DND-41 (cell line): ENCODE results near the gene HOXB8.

Experiments
- ATAC-seq: fragments of 200-7000 bp; cut with Tn5 transposase; 3 replicates; pipeline ENCODE4 v1.9.1; 2021; ENCODE audit warnings: low read depth; ENCODE audit not compliant: insufficient read depth
- DNase-seq: peaks from one replicate; pipeline ENCODE4 v3.0.0-alpha.2; 2020
- H2AFZ ChIP-seq: 2 replicates; pipeline ENCODE4 v1.6.0; 2012; ENCODE audit warnings: low read depth, low read length
- H3K27ac ChIP-seq: 2 replicates; pipeline ENCODE4 v1.5.1; 2012; ENCODE audit warnings: low read length, inconsistent platforms
- H3K27me3 ChIP-seq: fragments of 200-600 bp; sonication (generic); 2 replicates; pipeline ENCODE4 v1.6.0; 2012; ENCODE audit warnings: low read length, mild to moderate bottlenecking, inconsistent platforms; ENCODE audit not compliant: insufficient read depth, poor library complexity
- H3K36me3 ChIP-seq: 2 replicates; pipeline ENCODE4 v1.5.1; 2012; ENCODE audit warnings: low read length, inconsistent platforms; ENCODE audit not compliant: insufficient read depth
- H3K4me1 ChIP-seq: 2 replicates; pipeline ENCODE4 v1.5.1; 2012; ENCODE audit warnings: mild to moderate bottlenecking, low read length; ENCODE audit not compliant: insufficient read depth
- H3K4me2 ChIP-seq: 2 replicates; pipeline ENCODE4 v1.6.0; 2012; ENCODE audit warnings: mild to moderate bottlenecking, moderate library complexity, low read length, inconsistent platforms; ENCODE audit not compliant: insufficient read depth
- H3K4me3 ChIP-seq, 2 experiments: fragments of 200-600 bp in 1 of 2; shearing (Covaris generic) in 1 of 2; 2 replicates each; pipeline ENCODE4 v1.5.1; 2012 to 2016; ENCODE audit warnings: inconsistent platforms in 2 of 2, low read length in 2 of 2, mild to moderate bottlenecking in 2 of 2, low read depth in 1 of 2, moderate library complexity in 1 of 2
- H3K79me2 ChIP-seq: 2 replicates; pipeline ENCODE4 v1.6.0; 2012; ENCODE audit warnings: low read length, inconsistent platforms; ENCODE audit not compliant: insufficient read depth
- H3K9ac ChIP-seq: 2 replicates; pipeline ENCODE4 v1.6.0; 2012; ENCODE audit warnings: low read depth, mild to moderate bottlenecking, inconsistent platforms, low read length, moderate library complexity
- H3K9me3 ChIP-seq: 2 replicates; pipeline ENCODE4 v1.5.1; 2012; ENCODE audit warnings: low read length, moderate library complexity, mild to moderate bottlenecking, inconsistent platforms; ENCODE audit not compliant: insufficient read depth, severe bottlenecking
- H4K20me1 ChIP-seq: 2 replicates; pipeline ENCODE4 v1.6.0; 2012; ENCODE audit warnings: low read length; ENCODE audit not compliant: insufficient read depth
- CTCF ChIP-seq: IDR thresholded peaks from 2 replicates; pipeline ENCODE4 v1.5.1; 2012; ENCODE audit warnings: borderline replicate concordance, low read length, moderate library complexity, mild to moderate bottlenecking; ENCODE audit not compliant: poor library complexity, severe bottlenecking; ENCODE audit errors: extremely low read depth
- EZH2 ChIP-seq: IDR thresholded peaks from 3 replicates; pipeline ENCODE4 v1.6.1; 2012; ENCODE audit warnings: borderline replicate concordance, low read depth, mild to moderate bottlenecking, moderate library complexity, low read length, inconsistent platforms; ENCODE audit not compliant: severe bottlenecking

HOXB8 gene

GRCh38 chr17:48615047-48615962, at the start of gene HOXB8:
Gene HOXB8 (minus strand): TSS chr17:48615292. CDS start chr17:48614704, 588 bp downstream.
- Histone ChIP-seq H3K9ac (no peak within 1 kb of the TSS), H4K20me1 (peaks cover 6% of the 10 kb centered on the region; the same call in 1 of the 2 replicates), H3K27ac (no peak within 1 kb of the TSS), H3K4me1 (no peaks in the 10 kb centered on the region), H3K36me3 (no peaks in the 10 kb centered on the region), H3K4me2 (no peak within 1 kb of the TSS), H3K79me2 (no peaks in the 10 kb centered on the region), H3K27me3 (peaks cover 32% of the 10 kb centered on the region), H2AFZ (no peak within 1 kb of the TSS), H3K9me3 (no peaks in the 10 kb centered on the region), H3K4me3 (no peak within 1 kb of the TSS)
- no peak for DNase-seq
- ATAC-seq, result no peak
- TF ChIP-seq EZH2, result no peak
- no peak for TF ChIP-seq CTCF

DNA sequence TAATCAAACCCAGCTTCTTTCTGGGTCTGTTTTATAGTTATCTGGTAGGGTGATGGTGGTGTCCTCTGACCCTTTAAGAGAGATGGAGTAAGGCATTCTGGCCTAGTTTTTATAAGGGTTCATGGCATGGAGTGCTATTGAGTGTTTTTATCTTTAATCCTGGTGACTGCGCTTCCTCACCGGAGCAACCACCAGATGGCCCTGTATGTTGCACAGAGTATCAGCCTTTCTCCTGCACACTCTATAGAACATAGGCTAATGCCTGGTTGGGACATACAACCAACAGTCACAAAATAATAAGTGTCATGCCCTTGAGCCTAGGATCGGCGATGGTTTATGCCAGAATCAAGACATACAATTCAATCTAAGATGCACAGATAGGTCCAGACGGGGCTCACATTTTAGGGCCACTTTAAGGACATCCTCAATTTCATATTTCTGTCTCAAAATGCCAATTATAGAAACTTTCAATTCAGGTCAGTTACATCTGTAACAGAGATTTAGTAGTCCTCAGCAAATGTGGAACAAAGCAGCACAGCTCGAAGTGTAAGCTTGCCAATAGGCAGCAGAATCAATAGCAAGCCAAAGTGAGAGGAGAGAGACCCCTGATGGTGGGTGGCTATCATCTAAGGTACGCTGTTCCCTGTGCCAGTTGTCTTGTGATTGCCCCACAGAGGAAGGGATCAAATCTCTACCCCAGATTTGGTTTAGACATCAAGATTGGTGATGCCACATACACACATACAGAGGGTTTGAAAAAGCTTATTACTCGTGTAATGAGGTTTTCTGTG, 48.2 kb upstream of the HOXB8 start:
- ATAC-seq (no peak), DNase-seq (no peak)
- H3K9me3 ChIP-seq, result no peaks in the 10 kb centered on the region
- no peak for TF ChIP-seq EZH2
- TF ChIP-seq CTCF, result peak; percentile 33
- no peak overlapping the region for H3K9ac ChIP-seq
- no peaks in the 10 kb centered on the region for H3K79me2 ChIP-seq
- no peaks in the 10 kb centered on the region for H4K20me1 ChIP-seq
- H3K4me2 ChIP-seq, result no peak overlapping the region
- no peaks in the 10 kb centered on the region for H3K36me3 ChIP-seq
- H3K4me3 ChIP-seq, result no peak overlapping the region
- no peaks in the 10 kb centered on the region for H3K4me1 ChIP-seq
- H3K27ac ChIP-seq, result no peak overlapping the region
- peaks cover 18% of the 10 kb centered on the region for H3K27me3 ChIP-seq
- H2AFZ ChIP-seq, result no peak overlapping the region

- peaks cover 19% of the 10 kb centered on the region for H3K27me3 ChIP-seq
- no peak overlapping the region for H3K9ac ChIP-seq
- no peaks in the 10 kb centered on the region for H3K36me3 ChIP-seq
- TF ChIP-seq CTCF, result no peak
- TF ChIP-seq EZH2, result no peak
- ATAC-seq (no peak), DNase-seq (no peak)
- no peaks in the 10 kb centered on the region for H3K9me3 ChIP-seq
- no peaks in the 10 kb centered on the region for H3K4me1 ChIP-seq
- H3K4me2 ChIP-seq, result no peak overlapping the region
- H4K20me1 ChIP-seq, result no peaks in the 10 kb centered on the region; the same call in 1 of the 2 replicates
- no peaks in the 10 kb centered on the region for H3K79me2 ChIP-seq
- no peak overlapping the region for H2AFZ ChIP-seq
- no peak overlapping the region for H3K27ac ChIP-seq
- H3K4me3 ChIP-seq, result no peak overlapping the region
Observed at GRCh38 chr17:48655913-48656312, 40.8 kb upstream of the HOXB8 start.
